Measurements from ENCODE around the gene ZNF578.
"Not testable (repeated sequence)": the region's sequence is repeated elsewhere in the genome, so short reads cannot be mapped to it uniquely, and the experiment has no call there.

Gene ZNF578

GRCh38 chr19:52453324-52454094 lies at the start of gene ZNF578:
ZNF578 (plus strand) TSS chr19:52453553; CDS start chr19:52501846, 48,293 bp downstream.
- no peak for DNase-seq (ENCODE audit: low spot score)
- no peak for FAIRE-seq

DNA sequence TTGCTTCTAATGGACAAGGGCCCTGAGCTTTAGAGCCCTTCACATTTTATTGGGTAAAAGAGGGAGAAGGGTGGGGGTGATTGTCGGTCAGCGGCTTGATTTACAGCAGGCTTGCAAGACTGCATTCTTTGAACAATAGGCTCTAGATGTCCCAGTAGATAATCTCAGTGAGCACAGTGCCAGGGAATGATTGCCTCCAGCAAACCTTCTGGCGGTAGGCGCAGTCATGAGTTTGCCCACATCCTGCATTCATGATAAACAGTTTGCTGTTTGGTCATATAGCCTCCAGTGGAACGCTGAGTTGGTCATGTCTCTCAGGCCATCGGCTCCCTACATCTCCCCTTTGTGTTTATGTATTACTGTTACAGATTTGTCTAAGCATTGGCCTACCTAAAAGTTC lies 43.1 kb upstream of the ZNF578 start:
- no peak for DNase-seq (ENCODE audit: low spot score)
- FAIRE-seq: no peak

GRCh38 chr19:52415711-52416110 lies 37.6 kb upstream of the ZNF578 start:
- no peak for DNase-seq (ENCODE audit: low spot score)
- FAIRE-seq: no peak

GRCh38 chr19:52428937-52429336 lies 24.4 kb upstream of the ZNF578 start, which contains the start of gene ZNF534:
ZNF534 (plus strand) TSS chr19:52429148; CDS start chr19:52431475, 2,327 bp downstream.
- FAIRE-seq (no peak), DNase-seq (ENCODE audit: low spot score) (no peak)

GRCh38 chr19:52442179-52442578 lies 11.2 kb upstream of the ZNF578 start:
- DNase-seq (ENCODE audit: low spot score): no peak
- no peak for FAIRE-seq

DNA sequence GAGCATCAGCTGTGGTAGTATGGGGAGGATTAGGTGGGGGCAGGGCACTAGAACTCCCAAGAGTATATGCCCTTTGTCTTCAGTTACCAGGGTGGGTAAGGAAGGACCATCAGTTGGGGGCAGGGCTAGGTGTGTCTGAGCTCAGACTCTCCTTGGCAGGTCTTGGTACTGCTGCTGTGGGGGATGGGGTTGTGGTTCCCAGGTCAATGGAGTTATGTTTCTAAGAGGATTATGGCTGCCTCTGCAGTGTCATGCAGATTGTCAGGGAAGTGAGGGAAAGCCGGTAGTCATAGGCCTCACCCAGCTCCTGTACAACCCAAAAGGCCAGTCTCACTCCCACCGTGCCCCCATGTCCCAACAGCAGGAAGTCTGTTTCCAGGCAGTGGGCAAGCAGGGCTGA lies 8.8 kb upstream of the ZNF578 start:
- DNase-seq (ENCODE audit: low spot score): no peak
- FAIRE-seq: no peak

DNA sequence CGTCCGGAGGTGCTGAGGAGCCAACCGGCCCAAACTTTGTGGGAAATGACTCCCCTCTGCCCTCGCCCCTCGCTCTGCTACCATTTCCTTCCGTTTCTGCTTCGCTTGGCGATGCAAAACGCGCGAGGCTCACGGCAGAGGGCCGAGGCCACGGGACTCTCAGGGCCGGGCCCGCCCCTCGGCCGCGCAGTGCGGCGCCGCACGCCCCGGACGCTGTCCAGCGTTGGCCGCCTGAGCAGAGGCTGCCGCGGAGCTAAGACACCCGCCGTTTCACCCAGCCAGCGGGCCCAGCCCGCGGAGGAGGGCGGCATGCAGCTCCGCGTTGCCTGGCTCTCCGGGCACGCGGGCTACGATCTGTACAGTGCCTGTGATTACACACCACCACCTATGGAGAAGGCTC lies 2.1 kb upstream of the ZNF578 start:
- FAIRE-seq (no peak), DNase-seq (ENCODE audit: low spot score) (no peak)

- FAIRE-seq (no peak), DNase-seq (ENCODE audit: low spot score) (no peak)
Measured at GRCh38 chr19:52464798-52465470, 11.6 kb downstream of the ZNF578 start.

DNA sequence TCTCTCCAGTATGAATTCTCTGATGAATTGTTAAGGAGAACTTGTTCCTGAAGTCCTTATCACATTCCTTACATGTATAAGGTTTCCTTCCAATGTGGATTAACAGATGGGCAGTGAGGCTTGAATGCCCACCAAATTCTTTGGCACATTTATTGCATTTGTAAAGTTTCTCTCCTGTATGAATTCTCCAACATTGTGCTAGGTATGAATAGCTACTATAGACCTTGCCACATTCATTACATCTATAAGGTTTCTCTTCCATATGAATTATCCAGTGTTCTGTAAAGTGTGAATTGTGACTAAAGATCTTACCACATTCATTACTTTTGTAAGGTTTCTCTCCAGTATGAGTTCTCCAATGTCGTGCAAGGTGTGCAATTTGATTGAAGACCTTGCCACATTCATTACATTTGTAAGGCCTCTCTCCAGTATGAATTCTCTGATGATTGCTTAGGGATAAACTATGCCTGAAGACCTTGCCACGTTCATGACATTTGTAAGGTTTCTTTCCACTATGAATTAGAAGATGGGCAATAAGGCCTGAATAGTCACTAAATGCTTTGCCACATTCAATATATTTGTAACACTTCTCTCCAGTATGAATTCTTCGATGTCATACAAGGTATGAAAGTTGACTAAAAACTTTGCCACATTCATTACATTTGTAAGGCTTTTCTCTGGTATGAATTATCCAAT lies 20.4 kb downstream of the ZNF578 start:
- FAIRE-seq (no peak), DNase-seq (ENCODE audit: low spot score) (no peak)

- no peak for DNase-seq (ENCODE audit: low spot score)
- FAIRE-seq: no peak
Measured at GRCh38 chr19:52474351-52475127, 21.2 kb downstream of the ZNF578 start.

DNA sequence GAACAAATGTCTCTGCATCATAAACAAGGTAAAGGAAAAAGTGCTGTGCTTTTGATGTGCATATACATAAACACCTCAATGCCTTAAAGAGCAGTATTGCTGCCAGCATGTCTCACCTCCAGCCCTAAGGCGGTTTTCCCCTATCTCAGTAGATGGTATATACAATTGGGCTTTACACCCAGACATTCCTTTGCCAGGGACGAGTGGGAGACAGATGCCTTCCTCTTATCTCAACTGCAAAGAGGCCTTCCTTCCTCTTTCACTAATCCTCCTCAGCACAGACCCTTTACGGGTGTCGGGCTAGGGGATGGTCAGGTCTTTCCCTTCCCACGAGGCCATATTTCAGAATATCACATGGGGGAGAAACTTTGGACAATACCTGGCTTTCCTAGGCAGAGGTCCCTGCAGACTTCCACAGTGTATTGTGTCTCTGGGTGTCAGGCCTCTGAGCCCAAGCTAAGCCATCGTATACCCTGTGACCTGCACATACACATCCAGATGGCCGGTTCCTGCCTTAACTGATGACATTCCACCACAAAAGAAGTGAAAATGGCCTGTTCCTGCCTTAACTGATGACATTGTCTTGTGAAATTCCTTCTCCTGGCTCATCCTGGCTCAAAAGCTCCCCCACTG lies 30.9 kb downstream of the ZNF578 start:
- FAIRE-seq; DNase-seq (ENCODE audit: low spot score): not testable (repeated sequence)

- not testable (repeated sequence) for DNase-seq (ENCODE audit: low spot score); FAIRE-seq
Measured at GRCh38 chr19:52485064-52485463, 31.7 kb downstream of the ZNF578 start.

DNA sequence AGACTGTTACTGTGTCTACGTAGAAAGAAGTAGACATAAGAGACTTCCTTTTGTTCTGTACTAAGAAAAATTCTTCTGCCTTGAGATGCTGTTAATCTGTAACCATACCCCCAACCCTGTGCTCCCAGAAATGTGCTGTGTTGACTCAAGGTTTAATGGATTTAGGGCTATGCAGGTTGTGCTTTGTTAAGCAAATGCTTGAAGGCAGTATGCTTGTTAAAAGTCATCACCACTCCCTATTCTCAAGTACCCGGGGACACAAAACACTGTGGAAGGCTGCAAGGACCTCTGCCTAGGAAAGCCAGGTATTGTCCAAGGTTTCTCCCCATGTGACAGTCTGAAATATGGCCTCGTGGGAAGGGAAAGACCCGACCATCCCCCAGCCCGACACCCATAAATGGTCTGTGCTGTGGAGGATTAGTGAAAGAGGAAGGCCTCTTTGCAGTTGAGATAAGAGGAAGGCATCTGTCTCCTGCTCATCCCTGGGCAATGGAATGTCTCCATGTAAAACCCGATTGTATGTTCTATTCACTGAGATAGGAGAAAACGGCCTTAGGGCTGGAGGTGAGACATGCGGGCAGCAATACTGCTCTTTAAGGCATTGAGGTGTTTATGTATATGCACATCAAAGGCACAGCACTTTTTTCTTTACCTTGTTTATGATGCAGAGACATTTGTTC lies 32.3 kb downstream of the ZNF578 start:
- not testable (repeated sequence) for DNase-seq (ENCODE audit: low spot score); FAIRE-seq

DNA sequence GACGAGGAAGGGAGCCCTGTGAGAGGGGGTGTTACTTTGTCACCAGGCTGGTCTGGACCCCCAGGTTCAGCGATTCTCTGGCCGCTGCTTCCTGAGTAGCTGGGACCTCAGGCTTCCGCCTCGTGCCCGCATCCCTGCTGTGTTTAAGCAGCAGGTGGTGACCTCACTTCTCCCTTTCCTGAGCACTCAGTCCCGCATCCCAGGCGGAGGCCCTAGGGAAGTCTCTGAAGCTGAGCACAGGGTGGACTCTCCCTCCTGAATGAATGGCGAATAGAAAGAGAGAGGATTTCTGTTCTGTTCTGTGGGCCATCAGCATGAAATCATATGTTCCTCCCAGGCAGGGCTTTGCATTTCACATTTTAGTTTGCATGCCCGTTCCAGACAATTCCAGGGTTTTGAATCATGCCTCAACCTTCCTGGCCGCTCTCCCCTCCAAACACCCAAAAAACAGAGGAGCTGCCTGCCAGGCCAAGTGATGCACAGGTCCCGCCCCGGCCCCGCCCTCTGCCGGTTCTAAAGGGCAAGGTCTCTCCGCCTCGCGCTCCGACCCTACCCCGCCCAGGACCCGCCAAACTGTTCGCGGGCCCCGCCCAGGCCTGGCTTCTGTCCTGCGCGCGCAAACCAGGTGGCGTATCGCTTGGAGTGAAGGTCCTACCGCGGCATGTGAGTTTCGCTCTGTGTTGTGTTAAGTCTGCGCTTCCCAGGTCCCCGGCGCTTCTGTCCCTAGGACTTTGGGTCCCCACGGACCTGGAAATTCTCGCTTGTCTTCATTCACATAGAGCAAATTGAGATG lies 39.0 kb downstream of the ZNF578 start:
- DNase-seq (ENCODE audit: low spot score) (no peak), FAIRE-seq (no peak)

- DNase-seq (ENCODE audit: low spot score) (no peak), FAIRE-seq (no peak)
Measured at GRCh38 chr19:52492994-52493470, 39.7 kb downstream of the ZNF578 start.

GRCh38 chr19:52494518-52494917 lies 41.2 kb downstream of the ZNF578 start:
- DNase-seq (ENCODE audit: low spot score): no peak
- FAIRE-seq: no peak

- FAIRE-seq: no peak
- DNase-seq (ENCODE audit: low spot score): no peak
Measured at GRCh38 chr19:52498571-52498970, 45.2 kb downstream of the ZNF578 start.

- not testable (repeated sequence) for DNase-seq (ENCODE audit: low spot score); FAIRE-seq
Measured at GRCh38 chr19:52500474-52500873, 47.1 kb downstream of the ZNF578 start.

GRCh38 chr19:52500991-52501390 lies 47.6 kb downstream of the ZNF578 start:
- FAIRE-seq; DNase-seq (ENCODE audit: low spot score): not testable (repeated sequence)
